Fibroblast of villous mesenchyme (primary cell): Measurements from ENCODE around the gene APOC4. TPM values are rescaled to one million over a fixed set of nuclear protein-coding genes. Genes with fewer than 3 reads are reported as not detected.

Source experiments
- DNase-seq: peaks from one replicate; pipeline ENCODE4 v3.0.0-alpha.2; 2010; ENCODE audit warnings: low read depth
- H3K4me3 ChIP-seq: 2 replicates; pipeline ENCODE4 v1.5.1; 2011; ENCODE audit warnings: low read depth, mild to moderate bottlenecking, low read length
- CTCF ChIP-seq: IDR thresholded peaks from 2 replicates; pipeline ENCODE4 v1.5.1; 2012; ENCODE audit warnings: low read depth, mild to moderate bottlenecking, low read length; ENCODE audit not compliant: insufficient read depth
- total RNA-seq: library from RNA; depleted of rRNA; stranded (reverse); fragments of >200 nt; gene quantifications from 2 replicates; pipeline ENCODE4 v1.2.3, GENCODE V29; 2012

The APOC4 gene
- total RNA-seq, 1 donor = not detected

DNA sequence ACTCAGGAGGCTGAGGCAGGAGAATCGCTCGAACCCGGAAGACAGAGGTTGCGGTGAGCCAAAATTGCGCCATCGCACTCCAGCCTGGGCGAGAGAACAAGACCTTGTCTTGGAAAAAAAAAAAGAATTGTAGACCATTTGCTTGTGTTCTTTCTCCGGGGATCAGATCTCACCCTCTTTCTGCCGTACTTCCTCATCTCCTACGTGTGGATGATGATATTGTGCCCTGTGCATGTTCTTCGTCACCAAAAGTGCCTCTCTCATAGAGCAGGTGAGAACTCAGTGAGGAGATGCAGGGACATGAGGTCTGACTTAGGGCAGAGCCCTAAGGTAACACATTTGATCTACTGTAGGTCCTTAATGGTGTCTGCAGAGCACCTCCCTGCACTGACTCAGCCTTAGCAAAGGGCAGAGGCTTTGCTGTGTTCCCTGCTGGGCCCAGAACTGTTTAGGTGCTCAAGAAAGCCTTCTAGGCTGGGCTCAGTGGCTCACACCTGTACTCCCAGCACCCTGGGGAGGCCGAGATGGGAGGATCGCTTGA, 5.1 kb downstream of the APOC4 start:
- no peak for DNase-seq
- no peak for TF ChIP-seq CTCF
- H3K4me3 ChIP-seq = no peak overlapping the region

GRCh38 chr19:44948237-44948636, 6.2 kb downstream of the APOC4 start:
- no peak overlapping the region for H3K4me3 ChIP-seq
- no peak for TF ChIP-seq CTCF
- DNase-seq = no peak

GRCh38 chr19:44948763-44949374, 6.8 kb downstream of the APOC4 start:
- H3K4me3 ChIP-seq = no peak overlapping the region
- no peak for DNase-seq
- TF ChIP-seq CTCF = no peak

- DNase-seq = no peak
- TF ChIP-seq CTCF = no peak
- no peak overlapping the region for H3K4me3 ChIP-seq
Measured at GRCh38 chr19:44949550-44949949, 7.5 kb downstream of the APOC4 start.

- TF ChIP-seq CTCF = peak; percentile 86
- DNase-seq = peak; percentile 89
- no peak overlapping the region for H3K4me3 ChIP-seq
Measured at GRCh38 chr19:44951179-44952159, 9.4 kb downstream of the APOC4 start.

DNA sequence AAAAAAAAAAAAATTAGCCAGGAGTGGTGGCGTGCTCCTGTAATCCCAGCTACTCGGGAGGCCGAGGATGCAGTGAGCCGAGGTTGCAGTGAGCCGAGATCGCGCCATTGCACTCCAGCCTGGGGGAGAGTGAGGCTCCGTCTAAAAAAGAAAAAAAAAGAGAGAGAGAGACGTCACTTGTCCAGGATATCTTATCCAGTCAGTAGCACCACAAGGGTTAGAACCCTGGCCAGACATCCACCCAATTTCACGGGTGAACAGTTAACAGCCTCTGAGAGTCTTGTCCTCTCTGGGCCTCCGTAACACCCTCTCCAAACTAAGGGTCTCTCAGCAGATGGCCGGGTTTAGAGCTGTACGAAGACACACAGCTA, 12.2 kb downstream of the APOC4 start:
- H3K4me3 ChIP-seq = peak overlapping the region; percentile 71
- no peak for TF ChIP-seq CTCF
- no peak for DNase-seq
